GM18520 (cell line): Measurements from ENCODE around the gene KEAP1.

ENCODE experiments used
- ATAC-seq: cut with Tn5 transposase; IDR thresholded peaks from one replicate; pipeline ENCODE4 v1.9.1; 2021; ENCODE audit not compliant: unreplicated experiment

Gene KEAP1

DNA sequence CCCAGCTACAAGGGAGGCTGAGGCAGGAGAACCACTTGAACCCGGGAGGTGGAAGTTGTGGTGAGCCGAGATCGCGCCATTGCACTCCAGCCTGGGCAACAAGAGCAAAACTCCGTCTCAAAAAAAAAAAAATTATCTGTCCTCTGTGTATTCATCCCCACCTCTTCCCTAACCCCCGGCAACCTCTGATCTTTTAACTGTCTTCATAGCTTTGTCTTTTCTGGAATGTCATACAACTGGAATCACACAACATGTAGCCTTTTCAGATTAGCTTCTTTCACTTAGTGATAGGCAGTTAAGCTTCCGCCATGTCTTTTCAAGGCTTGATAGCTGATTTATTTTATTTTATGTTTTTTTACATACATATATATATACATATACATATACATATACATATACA lies 22.5 kb upstream of the KEAP1 start:
- no peak for ATAC-seq

DNA sequence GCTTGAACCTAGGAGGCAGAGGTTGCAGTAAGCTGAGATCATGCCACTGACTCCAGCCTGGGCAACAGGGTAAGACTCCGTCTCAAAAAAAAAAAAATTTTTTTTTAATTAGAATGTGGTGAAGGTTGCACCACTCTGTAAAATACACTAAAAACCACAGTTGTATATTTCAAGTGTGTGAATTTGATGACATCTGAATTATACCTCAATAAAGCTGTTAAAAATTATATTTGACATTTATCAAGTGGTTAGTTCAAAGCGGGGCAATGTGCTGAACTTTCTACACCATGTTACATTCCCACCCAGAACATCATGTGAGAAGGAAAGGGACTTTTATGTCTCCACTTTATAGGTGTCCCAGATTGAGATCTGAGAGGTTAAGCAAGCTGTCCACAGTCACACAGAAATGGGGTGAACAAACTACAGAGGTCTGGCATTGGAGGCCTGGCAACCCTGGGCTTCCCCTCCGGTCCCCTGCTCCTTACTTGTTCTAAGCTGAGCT lies 20.0 kb upstream of the KEAP1 start:
- no peak for ATAC-seq

DNA sequence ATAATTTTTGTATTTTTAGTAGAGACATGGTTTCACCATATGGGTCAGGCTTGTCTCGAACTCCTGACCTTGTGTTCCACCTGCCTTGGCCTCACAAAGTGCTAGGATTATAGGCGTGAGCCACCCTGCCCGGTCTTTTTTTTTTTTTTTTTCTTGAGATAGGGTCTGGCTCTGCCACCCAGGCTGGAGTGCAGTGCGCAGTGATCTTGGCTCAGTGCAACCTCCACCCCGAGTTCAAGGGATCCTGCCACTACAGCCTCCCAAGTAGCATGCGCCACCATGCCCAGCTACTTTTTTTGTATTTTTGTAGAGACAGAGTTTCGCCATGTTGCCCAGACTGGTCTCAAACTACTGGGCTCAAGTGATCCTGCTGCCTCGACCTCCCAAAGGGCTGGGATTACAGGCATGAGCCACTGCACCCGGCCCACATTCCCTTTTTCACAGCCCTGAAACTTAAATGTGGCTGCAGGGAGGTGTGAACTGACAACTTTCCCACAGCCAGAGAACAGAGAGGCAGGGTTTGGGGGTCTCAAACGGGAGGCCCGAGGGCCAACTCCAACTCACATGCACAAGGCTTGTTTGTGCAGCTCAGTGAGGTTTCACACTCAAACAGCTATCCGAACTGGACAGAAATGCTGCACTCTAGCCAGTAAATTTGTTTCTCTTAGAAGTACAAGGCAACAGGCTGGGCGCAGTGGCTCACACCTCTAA lies 18.5 kb upstream of the KEAP1 start:
- ATAC-seq, result no peak

- no peak for ATAC-seq
Observed at GRCh38 chr19:10520652-10521318, 17.6 kb upstream of the KEAP1 start.

GRCh38 chr19:10519421-10519820 lies 16.3 kb upstream of the KEAP1 start:
- no peak for ATAC-seq

GRCh38 chr19:10518444-10519361 lies 15.5 kb upstream of the KEAP1 start:
- no peak for ATAC-seq

DNA sequence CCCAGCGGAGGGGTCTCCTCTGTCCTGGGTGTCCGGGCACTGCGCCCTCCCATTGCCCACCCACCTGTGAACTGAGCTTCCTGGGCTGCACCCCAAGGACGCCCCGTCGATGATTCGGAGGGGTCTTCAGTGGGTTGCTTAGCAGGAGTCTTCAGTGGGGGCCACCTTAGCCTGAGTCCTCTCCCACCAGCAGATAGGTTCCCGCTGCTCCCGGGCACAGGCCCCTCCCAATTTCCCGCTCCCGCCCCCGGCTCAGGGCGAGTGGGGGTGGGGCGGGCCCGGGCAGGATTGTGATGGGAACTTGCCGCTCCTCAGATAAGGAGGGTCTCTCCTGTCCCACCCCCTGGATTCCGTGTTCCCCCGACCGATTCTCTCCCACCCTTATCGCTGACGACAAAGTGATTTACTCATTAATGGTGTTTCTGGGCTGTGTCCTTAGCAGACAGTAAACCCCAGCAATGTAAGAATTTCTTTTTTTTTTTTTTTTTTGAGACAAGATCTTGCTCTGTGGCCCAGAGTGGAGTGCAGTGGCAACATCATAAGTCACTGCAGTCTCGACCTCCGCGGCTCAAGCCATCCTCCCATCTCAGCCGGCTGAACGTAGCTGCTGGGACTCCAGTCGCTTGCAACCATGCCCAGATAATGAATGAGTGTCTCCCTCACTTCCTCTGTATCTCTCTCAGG lies 14.7 kb upstream of the KEAP1 start:
- ATAC-seq, result no peak

DNA sequence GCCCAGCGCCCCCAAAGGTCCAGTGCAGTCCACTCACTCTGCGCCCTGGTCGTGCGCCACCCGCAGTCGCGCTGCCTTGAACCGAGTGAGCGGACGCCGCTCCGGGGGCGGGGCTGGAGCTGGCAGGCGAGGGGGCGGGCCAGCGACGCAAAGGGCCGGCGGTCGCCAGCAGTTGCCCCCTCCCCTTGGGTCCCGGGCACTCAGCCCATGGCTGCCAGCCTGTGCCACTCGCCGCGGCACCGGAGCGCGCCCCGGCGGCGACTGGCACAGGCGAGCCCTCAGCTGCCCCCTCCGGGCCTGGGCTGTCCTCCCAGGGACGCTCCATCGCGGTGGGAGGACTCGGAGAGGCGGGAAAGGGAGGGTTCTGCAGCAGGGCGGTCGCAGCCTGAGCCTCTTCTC lies 14.2 kb upstream of the KEAP1 start, which contains the start of gene S1PR5:
Gene S1PR5 (minus strand): TSS at position 87 of the 399 bp plus-strand sequence. CDS start 2,436 bp downstream, outside the sequence.
- ATAC-seq, result no peak

- no peak for ATAC-seq
Observed at GRCh38 chr19:10516671-10517286, 13.6 kb upstream of the KEAP1 start.

- no peak for ATAC-seq
Observed at GRCh38 chr19:10516064-10516385, 12.9 kb upstream of the KEAP1 start.

DNA sequence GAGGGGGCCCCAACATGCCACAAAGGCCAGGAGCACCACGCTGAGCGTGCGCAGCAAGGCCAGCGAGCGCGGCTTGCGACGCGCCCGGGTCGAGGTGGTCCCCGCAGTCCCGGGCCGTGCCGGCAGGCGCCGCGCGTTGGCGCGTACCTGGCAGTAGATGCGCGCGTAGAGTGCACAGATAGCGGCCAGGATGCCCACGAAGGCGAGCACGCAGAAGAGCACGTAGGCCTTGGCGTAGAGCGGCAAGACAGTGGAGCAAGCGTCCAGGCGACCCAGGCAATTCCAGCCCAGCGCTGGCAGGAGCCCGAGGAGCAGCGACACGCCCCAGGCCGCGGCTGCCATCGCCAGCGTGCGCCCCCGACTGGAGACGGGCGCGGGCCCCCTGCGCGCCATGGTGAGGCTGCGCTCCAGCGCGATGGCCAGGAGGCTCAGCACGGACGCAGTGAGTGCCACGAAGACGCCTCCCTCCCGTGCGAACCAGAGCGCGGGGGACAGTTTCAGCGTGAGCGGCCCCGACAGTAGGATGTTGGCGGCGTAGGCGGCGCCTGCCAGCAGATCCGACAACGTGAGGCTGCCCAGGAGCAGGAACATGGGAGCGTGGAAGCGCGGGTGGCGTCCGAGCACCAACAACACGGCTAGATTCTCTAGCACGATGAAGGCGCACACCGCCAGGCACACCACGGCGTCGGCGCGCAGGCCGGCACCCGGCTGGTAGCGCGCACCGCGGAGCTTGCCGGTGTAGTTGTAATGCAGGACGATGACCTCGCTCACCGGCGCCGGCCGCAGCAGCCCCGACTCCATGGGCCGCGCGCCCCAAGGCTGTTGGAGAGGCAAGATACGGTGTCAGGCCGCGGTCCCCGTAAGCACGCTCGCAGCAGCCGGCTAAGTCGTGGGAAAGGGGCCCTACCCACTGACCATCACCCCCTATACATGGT lies 11.3 kb upstream of the KEAP1 start:
- no peak for ATAC-seq

GRCh38 chr19:10513223-10513622 lies 10.1 kb upstream of the KEAP1 start:
- no peak for ATAC-seq

DNA sequence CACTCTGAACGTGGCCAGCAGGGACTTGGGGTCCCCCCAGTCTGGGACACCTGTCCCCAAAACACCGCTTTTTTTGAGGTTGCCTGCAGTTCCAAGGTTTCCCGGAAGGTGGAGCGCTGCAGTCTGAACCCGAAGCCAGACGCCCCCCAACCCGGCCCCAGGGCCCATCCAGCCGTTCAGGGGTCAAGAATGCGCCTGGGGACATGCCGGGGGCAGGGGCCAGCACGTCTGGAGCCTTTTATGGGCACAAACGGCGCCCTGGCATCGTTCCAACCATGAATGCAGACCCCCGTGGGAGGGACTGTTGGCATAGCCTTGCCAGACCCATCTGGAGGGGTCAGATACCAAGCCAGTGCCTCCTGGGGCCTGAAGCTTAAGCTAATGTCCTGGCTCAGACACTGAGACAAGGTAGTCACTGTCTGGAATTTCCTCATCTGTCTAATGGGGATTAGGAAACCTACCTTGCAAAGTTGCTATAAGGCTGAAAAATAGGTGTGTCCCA lies 7.2 kb upstream of the KEAP1 start:
- ATAC-seq, result no peak

DNA sequence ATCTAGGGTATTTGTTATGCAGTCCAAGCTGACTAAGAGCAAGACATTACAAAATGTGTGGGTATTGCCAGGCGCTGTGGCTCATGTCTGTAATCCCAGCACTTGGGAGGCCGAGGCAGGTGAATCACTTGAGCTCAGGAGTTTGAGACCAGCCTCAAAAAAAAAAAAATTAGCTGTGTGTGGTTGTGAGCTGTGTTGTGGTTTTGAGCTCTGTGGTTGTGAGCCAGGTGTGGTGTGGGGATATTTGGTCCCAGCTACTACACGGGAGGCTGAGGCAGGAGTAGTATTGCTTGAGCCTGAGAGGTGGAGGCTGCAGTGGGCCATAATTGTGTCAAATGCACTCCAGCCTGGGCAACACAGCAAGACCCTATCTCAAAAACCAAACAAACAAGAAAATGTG lies 5.6 kb upstream of the KEAP1 start:
- ATAC-seq, result no peak

DNA sequence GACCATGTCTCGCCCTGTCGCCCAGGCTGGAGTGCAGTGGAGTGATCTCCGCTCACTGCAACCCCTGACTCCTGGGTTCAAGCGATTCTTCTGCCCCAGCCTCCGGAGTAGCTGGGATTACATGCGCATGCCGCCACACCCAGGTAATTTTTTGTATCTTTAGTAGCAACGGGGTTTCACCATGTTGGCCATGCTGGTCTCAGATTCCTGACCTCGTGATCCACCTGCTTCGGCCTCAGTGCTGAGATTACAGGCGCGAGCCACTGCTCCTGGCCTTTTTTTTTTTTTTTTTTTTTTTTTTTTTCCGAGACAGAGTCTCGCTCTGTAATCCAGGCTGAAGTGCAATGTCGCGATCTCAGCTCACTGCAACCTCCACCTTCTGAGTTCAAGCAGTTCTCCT lies 4.9 kb upstream of the KEAP1 start:
- ATAC-seq, result no peak

GRCh38 chr19:10505583-10506229 lies 2.5 kb upstream of the KEAP1 start:
- ATAC-seq, result no peak

DNA sequence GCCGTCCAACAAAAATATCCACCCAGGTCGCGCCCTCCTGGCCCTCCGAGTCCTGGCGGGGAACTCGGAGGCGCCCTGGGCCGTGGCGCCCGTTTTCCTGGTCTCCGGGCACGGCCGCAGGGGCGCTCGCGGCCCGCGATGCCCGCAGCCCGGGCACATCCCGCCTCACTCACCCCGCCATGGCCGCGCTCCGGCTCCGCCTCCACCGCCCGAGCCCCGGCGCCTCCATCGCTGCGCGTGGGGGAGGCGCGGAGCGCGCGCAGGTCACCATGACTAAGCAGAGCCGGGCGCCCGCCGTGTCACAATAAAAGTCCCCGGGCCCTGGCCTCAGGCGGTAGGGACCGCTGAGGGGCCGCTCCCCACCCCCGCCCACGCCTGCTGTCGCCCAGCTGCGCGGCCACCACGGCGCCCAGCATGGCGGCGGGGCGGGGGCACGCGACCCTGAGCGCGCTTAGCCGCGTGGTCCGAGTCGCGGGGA lies 593 bp downstream of the KEAP1 start:
- peak; percentile 85 for ATAC-seq

DNA sequence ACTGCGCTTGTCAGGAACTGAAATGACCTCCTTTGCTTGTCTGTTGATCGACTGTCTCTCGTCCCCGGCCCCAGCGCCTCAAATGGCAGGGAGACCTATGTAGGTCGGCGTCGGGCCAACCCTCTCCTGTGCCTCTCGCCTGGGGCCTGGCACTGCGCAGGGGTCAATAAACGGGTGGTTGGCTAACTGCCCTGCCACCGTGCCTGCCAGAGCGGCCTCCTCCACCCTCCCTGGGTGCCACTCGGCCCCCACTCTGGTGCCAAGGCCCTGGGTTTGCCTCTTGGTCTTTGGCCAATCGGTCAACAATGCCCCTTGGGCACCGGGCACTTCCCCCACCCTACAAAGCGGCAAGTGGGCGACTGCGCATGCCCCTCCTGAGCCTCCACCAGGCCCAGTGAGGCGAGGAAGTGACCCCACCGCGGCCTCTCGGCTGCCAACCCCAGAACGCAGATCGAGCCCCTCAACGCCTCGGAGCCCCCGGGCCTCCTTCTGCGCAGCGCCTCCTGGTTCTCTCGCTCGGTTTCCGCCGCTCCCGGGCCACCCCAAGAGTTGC lies 1.1 kb downstream of the KEAP1 start:
- peak; percentile 12 for ATAC-seq
